Neural cell (in vitro differentiated cells): Measurements from ENCODE around the gene CERS3. TPM values are rescaled to one million over a fixed set of nuclear protein-coding genes. Genes with fewer than 3 reads are reported as not detected.

Experiments used
- H2AFZ ChIP-seq: fragments of 200-600, 300-800 bp; sonication (generic), shearing (Covaris generic); 2 replicates; pipeline ENCODE4 v1.6.0; 2014; ENCODE audit warnings: low read depth, mild to moderate bottlenecking, antibody characterized with exemption, low read length, moderate library complexity
- H3F3A ChIP-seq: fragments of 200-600 bp; shearing (Covaris generic); 2 replicates; pipeline ENCODE4 v1.6.1; 2016; ENCODE audit warnings: mild to moderate bottlenecking, moderate library complexity, mixed read lengths, antibody characterized with exemption, low read length; ENCODE audit not compliant: insufficient read depth, poor library complexity, severe bottlenecking
- H3K27ac ChIP-seq: fragments of 200-600, 300-800 bp; sonication (generic), shearing (Covaris generic); 2 replicates; pipeline ENCODE4 v1.5.1; 2014; ENCODE audit warnings: mild to moderate bottlenecking, low read length, moderate library complexity
- H3K27me3 ChIP-seq: fragments of 300-800, 200-600 bp; sonication (generic), shearing (Covaris generic); 2 replicates; pipeline ENCODE4 v1.6.0; 2014; ENCODE audit warnings: mild to moderate bottlenecking, low read depth, low read length, moderate library complexity; ENCODE audit not compliant: insufficient read depth
- H3K36me3 ChIP-seq: fragments of 300-800, 200-600 bp; sonication (generic), shearing (Covaris generic); 2 replicates; pipeline ENCODE4 v1.5.1; 2014; ENCODE audit warnings: mild to moderate bottlenecking, antibody characterized with exemption, low read length, moderate library complexity; ENCODE audit not compliant: insufficient read depth
- H3K4me2 ChIP-seq: fragments of 300-800, 200-600 bp; sonication (generic), shearing (Covaris generic); 2 replicates; pipeline ENCODE4 v1.6.0; 2014; ENCODE audit warnings: mild to moderate bottlenecking, low read length
- H3K4me3 ChIP-seq: fragments of 300-800, 200-600 bp; sonication (generic), shearing (Covaris generic); 2 replicates; pipeline ENCODE4 v1.5.1; 2014; ENCODE audit warnings: mild to moderate bottlenecking, low read length, moderate library complexity
- H3K79me2 ChIP-seq: fragments of 200-600 bp; shearing (Covaris generic); replicated peaks from 2 replicates; pipeline ENCODE4 v1.6.0; 2014; ENCODE audit warnings: mild to moderate bottlenecking, low read length, moderate library complexity; ENCODE audit not compliant: insufficient read depth
- H3K9ac ChIP-seq: fragments of 300-800, 200-600 bp; sonication (generic), shearing (Covaris generic); 2 replicates; pipeline ENCODE4 v1.6.1; 2016; ENCODE audit warnings: mild to moderate bottlenecking, low read length, mixed read lengths
- H3K9me2 ChIP-seq: fragments of 200-600 bp; shearing (Covaris generic); 2 replicates; pipeline ENCODE4 v1.6.1; 2016; ENCODE audit warnings: mild to moderate bottlenecking, low read length, mixed read lengths; ENCODE audit not compliant: insufficient read depth
- H3K9me3 ChIP-seq: fragments of 200-600, 300-800 bp; sonication (generic), shearing (Covaris generic); 2 replicates; pipeline ENCODE4 v1.6.1; 2016; ENCODE audit warnings: mild to moderate bottlenecking, mixed run types, low read length, moderate library complexity, mixed read lengths
- H4K20me1 ChIP-seq: fragments of 200-600 bp; shearing (Covaris generic); 2 replicates; pipeline ENCODE4 v1.6.1; 2016; ENCODE audit warnings: mild to moderate bottlenecking, mixed run types; ENCODE audit not compliant: insufficient read depth
- EP300 ChIP-seq: fragments of 450-650 bp; conservative IDR thresholded peaks from 2 replicates; pipeline ENCODE4 v1.6.1; 2014; ENCODE audit warnings: antibody characterized with exemption, mild to moderate bottlenecking, moderate library complexity; ENCODE audit not compliant: poor library complexity, severe bottlenecking
- EZH2 ChIP-seq: fragments of 200-600, 300-800 bp; shearing (Covaris generic), sonication (generic); IDR thresholded peaks from 2 replicates; pipeline ENCODE4 v1.6.1; 2014; ENCODE audit warnings: antibody characterized with exemption, low read length, borderline replicate concordance, mild to moderate bottlenecking; ENCODE audit not compliant: insufficient read depth, poor library complexity, severe bottlenecking
- MXI1 ChIP-seq: fragments of 450-650 bp; conservative IDR thresholded peaks from 2 replicates; pipeline ENCODE4 v1.6.1; 2014; ENCODE audit warnings: antibody characterized with exemption, mild to moderate bottlenecking; ENCODE audit not compliant: poor library complexity, severe bottlenecking
- POLR2AphosphoS5 ChIP-seq: IDR thresholded peaks from 2 replicates; pipeline ENCODE4 v1.6.1; 2012
- RAD21 ChIP-seq: fragments of 450-650 bp; conservative IDR thresholded peaks from 2 replicates; pipeline ENCODE4 v1.6.1; 2014; ENCODE audit warnings: antibody characterized with exemption, mild to moderate bottlenecking, moderate library complexity
- SMC3 ChIP-seq: fragments of 450-650 bp; conservative IDR thresholded peaks from 2 replicates; pipeline ENCODE4 v1.6.1; 2014; ENCODE audit warnings: antibody characterized with exemption, mild to moderate bottlenecking, moderate library complexity; ENCODE audit not compliant: poor library complexity
- TAF1 ChIP-seq: IDR thresholded peaks from 2 replicates; pipeline ENCODE4 v1.6.1; 2012; ENCODE audit warnings: low read depth
- polyA plus RNA-seq: library from polyadenylated mRNA; depleted of rRNA; stranded (reverse); fragments of >200 nt; gene quantifications from 2 replicates; pipeline ENCODE4 v1.2.3, GENCODE V29; 2014
- TF ChIP-seq, protein P1 (sequence below): IDR thresholded peaks from 2 replicates; pipeline ENCODE4 v1.6.1; 2012; ENCODE audit warnings: borderline replicate concordance
- TF ChIP-seq, protein P2 (sequence below): fragments of 450-650 bp; IDR thresholded peaks from 2 replicates; pipeline ENCODE4 v1.5.1; 2014; ENCODE audit warnings: antibody characterized with exemption, mild to moderate bottlenecking, moderate library complexity; ENCODE audit not compliant: poor library complexity, severe bottlenecking

The CERS3 gene
- polyA plus RNA-seq, 1 donor from 2014 or later, result 0.27 TPM

- TF ChIP-seq RAD21 (no peak), EP300 (no peak), MXI1 (no peak), SMC3 (no peak), POLR2AphosphoS5 (no peak), EZH2 (no peak), TAF1 (no peak)
- TF ChIP-seq, protein P1, sequence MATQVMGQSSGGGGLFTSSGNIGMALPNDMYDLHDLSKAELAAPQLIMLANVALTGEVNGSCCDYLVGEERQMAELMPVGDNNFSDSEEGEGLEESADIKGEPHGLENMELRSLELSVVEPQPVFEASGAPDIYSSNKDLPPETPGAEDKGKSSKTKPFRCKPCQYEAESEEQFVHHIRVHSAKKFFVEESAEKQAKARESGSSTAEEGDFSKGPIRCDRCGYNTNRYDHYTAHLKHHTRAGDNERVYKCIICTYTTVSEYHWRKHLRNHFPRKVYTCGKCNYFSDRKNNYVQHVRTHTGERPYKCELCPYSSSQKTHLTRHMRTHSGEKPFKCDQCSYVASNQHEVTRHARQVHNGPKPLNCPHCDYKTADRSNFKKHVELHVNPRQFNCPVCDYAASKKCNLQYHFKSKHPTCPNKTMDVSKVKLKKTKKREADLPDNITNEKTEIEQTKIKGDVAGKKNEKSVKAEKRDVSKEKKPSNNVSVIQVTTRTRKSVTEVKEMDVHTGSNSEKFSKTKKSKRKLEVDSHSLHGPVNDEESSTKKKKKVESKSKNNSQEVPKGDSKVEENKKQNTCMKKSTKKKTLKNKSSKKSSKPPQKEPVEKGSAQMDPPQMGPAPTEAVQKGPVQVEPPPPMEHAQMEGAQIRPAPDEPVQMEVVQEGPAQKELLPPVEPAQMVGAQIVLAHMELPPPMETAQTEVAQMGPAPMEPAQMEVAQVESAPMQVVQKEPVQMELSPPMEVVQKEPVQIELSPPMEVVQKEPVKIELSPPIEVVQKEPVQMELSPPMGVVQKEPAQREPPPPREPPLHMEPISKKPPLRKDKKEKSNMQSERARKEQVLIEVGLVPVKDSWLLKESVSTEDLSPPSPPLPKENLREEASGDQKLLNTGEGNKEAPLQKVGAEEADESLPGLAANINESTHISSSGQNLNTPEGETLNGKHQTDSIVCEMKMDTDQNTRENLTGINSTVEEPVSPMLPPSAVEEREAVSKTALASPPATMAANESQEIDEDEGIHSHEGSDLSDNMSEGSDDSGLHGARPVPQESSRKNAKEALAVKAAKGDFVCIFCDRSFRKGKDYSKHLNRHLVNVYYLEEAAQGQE, result no peak
- TF ChIP-seq, protein P2, sequence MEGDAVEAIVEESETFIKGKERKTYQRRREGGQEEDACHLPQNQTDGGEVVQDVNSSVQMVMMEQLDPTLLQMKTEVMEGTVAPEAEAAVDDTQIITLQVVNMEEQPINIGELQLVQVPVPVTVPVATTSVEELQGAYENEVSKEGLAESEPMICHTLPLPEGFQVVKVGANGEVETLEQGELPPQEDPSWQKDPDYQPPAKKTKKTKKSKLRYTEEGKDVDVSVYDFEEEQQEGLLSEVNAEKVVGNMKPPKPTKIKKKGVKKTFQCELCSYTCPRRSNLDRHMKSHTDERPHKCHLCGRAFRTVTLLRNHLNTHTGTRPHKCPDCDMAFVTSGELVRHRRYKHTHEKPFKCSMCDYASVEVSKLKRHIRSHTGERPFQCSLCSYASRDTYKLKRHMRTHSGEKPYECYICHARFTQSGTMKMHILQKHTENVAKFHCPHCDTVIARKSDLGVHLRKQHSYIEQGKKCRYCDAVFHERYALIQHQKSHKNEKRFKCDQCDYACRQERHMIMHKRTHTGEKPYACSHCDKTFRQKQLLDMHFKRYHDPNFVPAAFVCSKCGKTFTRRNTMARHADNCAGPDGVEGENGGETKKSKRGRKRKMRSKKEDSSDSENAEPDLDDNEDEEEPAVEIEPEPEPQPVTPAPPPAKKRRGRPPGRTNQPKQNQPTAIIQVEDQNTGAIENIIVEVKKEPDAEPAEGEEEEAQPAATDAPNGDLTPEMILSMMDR, result no peak
Observed at GRCh38 chr15:100394736-100395440, 133.9 kb downstream of the CERS3 start.

GRCh38 chr15:100393008-100393407, 135.7 kb downstream of the CERS3 start:
- no peaks in the 10 kb centered on the region for H3F3A ChIP-seq
- no peaks in the 10 kb centered on the region for H3K79me2 ChIP-seq
- no peak overlapping the region for H3K27ac ChIP-seq
- H3K9me3 ChIP-seq, result no peaks in the 10 kb centered on the region
- H3K36me3 ChIP-seq, result no peaks in the 10 kb centered on the region
- H2AFZ ChIP-seq, result no peak overlapping the region
- H3K27me3 ChIP-seq, result no peaks in the 10 kb centered on the region
- H3K9me2 ChIP-seq, result no peaks in the 10 kb centered on the region
- H3K4me2 ChIP-seq, result no peak overlapping the region
- no peak overlapping the region for H3K4me3 ChIP-seq
- TF ChIP-seq, protein P1, result no peak
- TF ChIP-seq EZH2, result no peak
- TF ChIP-seq SMC3, result no peak
- no peak for TF ChIP-seq RAD21
- TF ChIP-seq MXI1, result no peak
- no peak for TF ChIP-seq TAF1
- TF ChIP-seq EP300, result no peak
- no peak for TF ChIP-seq POLR2AphosphoS5
- TF ChIP-seq, protein P2, result no peak
- H3K9ac ChIP-seq, result no peak overlapping the region
- H4K20me1 ChIP-seq, result no peaks in the 10 kb centered on the region

More at GRCh38 chr15:100394736-100395440, 133.9 kb downstream of the CERS3 start:
- H3K9me2 ChIP-seq, result no peaks in the 10 kb centered on the region
- no peak overlapping the region for H3K4me2 ChIP-seq
- H3K9ac ChIP-seq, result no peak overlapping the region
- no peaks in the 10 kb centered on the region for H3K36me3 ChIP-seq
- no peaks in the 10 kb centered on the region for H3K9me3 ChIP-seq
- no peak overlapping the region for H3K4me3 ChIP-seq
- no peaks in the 10 kb centered on the region for H4K20me1 ChIP-seq
- no peaks in the 10 kb centered on the region for H3K27me3 ChIP-seq
- H3F3A ChIP-seq, result no peaks in the 10 kb centered on the region
- no peaks in the 10 kb centered on the region for H3K79me2 ChIP-seq
- H2AFZ ChIP-seq, result no peak overlapping the region
- H3K27ac ChIP-seq, result no peak overlapping the region
